Mesendoderm (in vitro differentiated cells): ENCODE measurements around the gene MPIG6B.

Experiments used
- DNase-seq: peaks from one replicate; pipeline ENCODE4 v3.0.0; 2013
- H2AK5ac ChIP-seq: 2 replicates; pipeline ENCODE4 v1.6.1; 2013; ENCODE audit warnings: low read length, inconsistent platforms
- H2BK120ac ChIP-seq: 2 replicates; pipeline ENCODE4 v1.6.1; 2013; ENCODE audit warnings: low read depth, mild to moderate bottlenecking, low read length, moderate library complexity, mixed read lengths
- H2BK15ac ChIP-seq: replicated peaks from 2 replicates; pipeline ENCODE4 v1.6.1; 2013; ENCODE audit warnings: low read depth, mild to moderate bottlenecking, moderate library complexity
- H2BK5ac ChIP-seq: 2 replicates; pipeline ENCODE4 v1.6.1; 2013; ENCODE audit warnings: low read length, inconsistent platforms
- H3K18ac ChIP-seq: 2 replicates; pipeline ENCODE4 v1.6.1; 2013; ENCODE audit warnings: mild to moderate bottlenecking, low read length, mixed read lengths
- H3K23ac ChIP-seq: one replicate; pipeline ENCODE4 v1.6.1; 2013; ENCODE audit warnings: low read length
- H3K27ac ChIP-seq: 2 replicates; pipeline ENCODE4 v1.5.1; 2013; ENCODE audit warnings: low read depth, mild to moderate bottlenecking, inconsistent platforms, low read length, moderate library complexity
- H3K27me3 ChIP-seq: 2 replicates; pipeline ENCODE4 v1.6.1; 2013; ENCODE audit warnings: low read length, control low read depth, mild to moderate bottlenecking, inconsistent platforms; ENCODE audit not compliant: insufficient read depth, poor library complexity
- H3K36me3 ChIP-seq: 2 replicates; pipeline ENCODE4 v1.6.1; 2013; ENCODE audit warnings: low read length, inconsistent platforms; ENCODE audit not compliant: control insufficient read depth, insufficient read depth
- H3K4ac ChIP-seq: one replicate; pipeline ENCODE4 v1.6.1; 2013; ENCODE audit warnings: low read depth, mild to moderate bottlenecking, low read length, moderate library complexity
- H3K4me1 ChIP-seq: 2 replicates; pipeline ENCODE4 v1.6.1; 2013; ENCODE audit warnings: low read depth, low read length, inconsistent platforms; ENCODE audit not compliant: control insufficient read depth
- H3K4me2 ChIP-seq: 2 replicates; pipeline ENCODE4 v1.6.1; 2013; ENCODE audit warnings: low read length
- H3K4me3 ChIP-seq: 2 replicates; pipeline ENCODE4 v1.5.1; 2013; ENCODE audit warnings: mild to moderate bottlenecking, low read length
- H3K56ac ChIP-seq: one replicate; pipeline ENCODE4 v1.6.1; 2013; ENCODE audit warnings: low read length
- H3K79me1 ChIP-seq: 2 replicates; pipeline ENCODE4 v1.6.1; 2013; ENCODE audit warnings: low read length, inconsistent platforms
- H3K79me2 ChIP-seq: 2 replicates; pipeline ENCODE4 v1.6.1; 2013; ENCODE audit warnings: mild to moderate bottlenecking, low read length; ENCODE audit not compliant: control insufficient read depth, insufficient read depth
- H3K9ac ChIP-seq: 2 replicates; pipeline ENCODE4 v1.6.1; 2013; ENCODE audit warnings: low read length, inconsistent platforms
- H4K5ac ChIP-seq: one replicate; pipeline ENCODE4 v1.6.1; 2013; ENCODE audit warnings: low read length
- H4K8ac ChIP-seq: one replicate; pipeline ENCODE4 v1.6.1; 2013; ENCODE audit warnings: low read depth, mild to moderate bottlenecking, control low read depth, low read length, moderate library complexity
- WGBS: extraction: QIAGEN DNeasy Blood & Tissue Kit; methylation state at CpG from one replicate; pipeline ENCODE4 v1.1.7; 2013; ENCODE audit warnings: low lambda C conversion rate, missing lambda C conversion rate; ENCODE audit not compliant: insufficient coverage; ENCODE audit errors: extremely low coverage; 5-methylcytosine and 5-hydroxymethylcytosine counted together

Gene MPIG6B

GRCh38 chr6:31727034-31727716 is 4.0 kb downstream of the MPIG6B start:
- peaks cover 10% of the 10 kb centered on the region for H3K79me1 ChIP-seq
- peaks cover 10% of the 10 kb centered on the region for H3K36me3 ChIP-seq

DNA sequence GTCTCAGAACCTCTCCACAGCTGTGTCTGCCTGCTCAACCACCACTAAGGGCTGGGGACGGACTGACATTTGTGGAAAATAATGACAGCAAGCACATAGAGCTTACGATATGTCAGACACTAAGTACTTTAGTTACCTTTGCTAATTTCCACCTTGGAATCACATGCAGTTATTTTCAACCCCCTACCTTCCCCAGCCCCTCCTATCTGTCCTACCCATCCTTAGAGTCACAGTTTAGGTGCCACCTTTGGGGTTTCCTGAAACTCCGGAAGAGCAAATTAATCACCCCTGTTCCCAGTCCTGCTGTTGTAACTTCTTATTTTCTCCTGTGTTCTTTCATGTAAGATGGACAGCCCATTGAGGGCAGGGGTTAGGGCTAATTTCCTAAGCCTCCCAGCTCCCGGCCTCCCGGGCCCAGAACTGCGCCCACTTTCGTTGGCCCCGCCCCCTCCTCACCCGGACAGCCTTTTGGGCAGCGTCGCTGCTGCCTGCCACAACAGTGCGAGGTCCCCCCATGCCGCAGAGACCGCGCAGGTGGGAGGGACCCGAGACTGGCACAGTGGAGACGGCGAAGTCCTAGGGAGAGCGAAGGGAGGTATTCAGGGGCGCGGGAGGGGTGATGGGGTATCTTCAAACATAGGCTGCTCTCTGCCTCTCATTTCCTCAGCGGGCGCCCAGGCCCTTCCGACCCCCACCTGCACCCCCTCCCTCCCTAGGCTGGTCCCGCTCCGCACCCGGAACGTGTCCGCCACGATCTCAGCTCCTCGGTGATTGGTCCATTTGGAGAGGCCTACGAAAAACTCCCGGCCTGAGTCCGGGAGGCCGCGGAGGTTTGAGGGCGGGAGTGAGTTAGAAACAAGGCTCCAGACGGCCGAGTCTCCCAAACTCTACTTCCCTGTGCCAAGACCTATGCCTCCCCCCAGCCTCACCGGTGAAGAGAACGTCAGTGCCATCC is 4.8 kb downstream of the MPIG6B start:
- Histone ChIP-seq H3K27ac (no peak overlapping the region), H3K4me2 (no peak overlapping the region), H3K56ac (peak overlapping the region; percentile 66), H2AK5ac (no peak overlapping the region), H3K9ac (peak overlapping the region; percentile 96), H3K4ac (no peak overlapping the region), H3K23ac (no peak overlapping the region), H2BK5ac (no peak overlapping the region), H3K27me3 (no peaks in the 10 kb centered on the region), H2BK15ac (no peak overlapping the region), H3K4me3 (no peak overlapping the region), H4K8ac (no peak overlapping the region), H3K18ac (no peak overlapping the region), H3K79me2 (peaks cover 4% of the 10 kb centered on the region), H3K36me3 (peaks cover 11% of the 10 kb centered on the region), H4K5ac (no peak overlapping the region), H3K4me1 (peaks cover 3% of the 10 kb centered on the region), H2BK120ac (no peak overlapping the region), H3K79me1 (peaks cover 10% of the 10 kb centered on the region)
- DNase-seq = no peak
- no CpG with 5 or more reads among the region's 41 CpGs for WGBS

More at GRCh38 chr6:31727034-31727716, 4.0 kb downstream of the MPIG6B start:
- Histone ChIP-seq H3K4me2 (no peak overlapping the region), H3K56ac (no peak overlapping the region), H2BK5ac (no peak overlapping the region), H2AK5ac (no peak overlapping the region), H3K79me2 (peaks cover 4% of the 10 kb centered on the region), H2BK15ac (no peak overlapping the region), H3K4ac (no peak overlapping the region), H3K27me3 (no peaks in the 10 kb centered on the region), H3K18ac (no peak overlapping the region), H4K5ac (no peak overlapping the region), H3K27ac (no peak overlapping the region), H4K8ac (no peak overlapping the region), H3K4me1 (peaks cover 3% of the 10 kb centered on the region), H3K9ac (no peak overlapping the region), H3K23ac (no peak overlapping the region), H3K4me3 (no peak overlapping the region), H2BK120ac (no peak overlapping the region)
- no CpG with 5 or more reads among the region's 7 CpGs for WGBS
- no peak for DNase-seq

- WGBS = no CpG with 5 or more reads among the region's 36 CpGs
- peaks cover 19% of the 10 kb centered on the region for H3K36me3 ChIP-seq
Measured at GRCh38 chr6:31728767-31729514, 5.8 kb downstream of the MPIG6B start, which contains the start of gene DDAH2. Gene DDAH2 (minus strand): TSS chr6:31729299. CDS start chr6:31729161, 138 bp downstream.

DNA sequence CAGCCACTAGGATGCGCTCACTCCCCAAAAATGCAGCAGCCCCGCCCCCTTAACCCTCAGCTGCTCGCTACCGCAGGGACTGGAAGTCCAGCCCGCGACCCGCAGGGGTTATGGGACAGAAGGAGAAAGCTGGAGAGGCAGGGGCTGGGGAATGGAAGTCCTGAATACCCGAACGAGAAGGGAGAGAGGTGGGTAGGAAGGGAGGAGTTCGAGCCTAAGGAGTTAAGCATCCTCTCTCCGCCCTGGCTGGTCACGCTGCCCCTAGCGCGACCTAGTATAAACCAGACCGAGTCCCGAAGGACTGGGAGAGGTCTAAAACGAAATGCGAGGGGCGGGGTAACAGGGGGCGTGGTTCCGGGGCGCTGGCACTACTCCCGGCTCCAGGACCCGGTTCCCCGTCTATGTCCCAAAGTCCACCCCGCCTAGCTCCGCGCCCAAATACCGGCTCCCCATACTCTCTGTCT is 6.4 kb downstream of the MPIG6B start:
- Histone ChIP-seq H3K23ac (peak overlapping the region; percentile 30), H3K4me3 (peak overlapping the region; percentile 90), H3K4ac (peak overlapping the region; percentile 70), H3K27me3 (no peaks in the 10 kb centered on the region), H3K36me3 (peaks cover 20% of the 10 kb centered on the region), H3K79me1 (peaks cover 21% of the 10 kb centered on the region), H2AK5ac (no peak overlapping the region), H2BK15ac (no peak overlapping the region), H3K4me2 (peak overlapping the region; percentile 74), H2BK120ac (peak overlapping the region; percentile 3), H3K56ac (peak overlapping the region; percentile 97), H3K4me1 (peaks cover 9% of the 10 kb centered on the region), H4K8ac (no peak overlapping the region), H3K27ac (peak overlapping the region; percentile 86), H3K18ac (peak overlapping the region; percentile 69), H3K9ac (peak overlapping the region; percentile 96), H4K5ac (no peak overlapping the region), H3K79me2 (peaks cover 15% of the 10 kb centered on the region), H2BK5ac (peak overlapping the region; percentile 86)
- WGBS = no CpG with 5 or more reads among the region's 29 CpGs
- peak; percentile 97 for DNase-seq

More at GRCh38 chr6:31728767-31729514, 5.8 kb downstream of the MPIG6B start, which contains the start of gene DDAH2:
- no peak within 1 kb of the TSS for H4K5ac ChIP-seq
- peaks cover 9% of the 10 kb centered on the region for H3K79me2 ChIP-seq
- H2AK5ac ChIP-seq = peak within 1 kb of the TSS; percentile 52
- H2BK120ac ChIP-seq = peak within 1 kb of the TSS; percentile 3
- H3K4me1 ChIP-seq = peaks cover 5% of the 10 kb centered on the region
- H3K79me1 ChIP-seq = peaks cover 17% of the 10 kb centered on the region
- H2BK5ac ChIP-seq = peak within 1 kb of the TSS; percentile 86
- no peaks in the 10 kb centered on the region for H3K27me3 ChIP-seq
- H4K8ac ChIP-seq = no peak within 1 kb of the TSS
- peak within 1 kb of the TSS; percentile 96 for H3K9ac ChIP-seq
- H3K18ac ChIP-seq = peak within 1 kb of the TSS; percentile 69
- peak within 1 kb of the TSS; percentile 97 for H3K56ac ChIP-seq
- H3K4ac ChIP-seq = peak within 1 kb of the TSS; percentile 70
- peak within 1 kb of the TSS; percentile 34 for H3K23ac ChIP-seq
- DNase-seq = no peak
- H3K27ac ChIP-seq = peak within 1 kb of the TSS; percentile 86
- peak within 1 kb of the TSS; percentile 90 for H3K4me3 ChIP-seq
- H3K4me2 ChIP-seq = peak within 1 kb of the TSS; percentile 74
- no peak within 1 kb of the TSS for H2BK15ac ChIP-seq

DNA sequence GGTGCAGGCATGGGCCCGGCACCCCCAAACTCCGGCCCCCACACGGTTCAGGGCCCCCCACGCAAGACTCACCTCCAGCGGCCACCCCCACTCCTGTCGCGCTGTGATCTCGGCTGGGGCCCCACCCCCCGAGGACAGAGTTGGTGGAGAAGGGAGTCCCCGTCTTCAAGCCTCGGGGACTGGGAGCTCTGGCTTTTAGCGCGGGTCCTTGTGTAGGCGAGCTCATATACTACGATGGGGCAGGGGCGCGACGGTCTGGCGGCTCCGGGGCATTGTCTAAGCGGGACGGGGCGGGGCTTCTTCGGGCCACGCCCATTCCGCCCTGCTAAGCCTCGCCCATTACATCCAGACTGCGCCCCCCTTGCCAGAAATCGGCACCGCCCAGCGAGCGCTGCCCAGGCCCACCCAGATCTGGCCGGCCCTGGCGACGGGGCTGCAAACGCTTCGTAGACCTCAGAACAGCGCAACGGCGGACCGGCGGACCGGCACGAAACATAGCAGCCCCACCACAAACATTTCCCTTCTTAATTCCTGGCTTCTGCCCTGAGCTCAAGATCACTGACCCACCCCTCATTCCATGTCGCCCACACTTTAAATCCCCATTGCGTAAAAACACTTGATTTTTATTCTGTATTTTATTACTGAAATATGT is 6.9 kb downstream of the MPIG6B start:
- DNase-seq = peak; percentile 94
- peak overlapping the region; percentile 3 for H2BK120ac ChIP-seq
- no peak overlapping the region for H4K5ac ChIP-seq
- peak overlapping the region; percentile 30 for H3K23ac ChIP-seq
- WGBS = no CpG with 5 or more reads among the region's 46 CpGs
- peak overlapping the region; percentile 96 for H3K9ac ChIP-seq
- H3K4me1 ChIP-seq = peaks cover 9% of the 10 kb centered on the region
- H2BK15ac ChIP-seq = no peak overlapping the region
- H2AK5ac ChIP-seq = no peak overlapping the region
- H3K4me3 ChIP-seq = peak overlapping the region; percentile 90
- peak overlapping the region; percentile 97 for H3K56ac ChIP-seq
- H3K79me1 ChIP-seq = peaks cover 21% of the 10 kb centered on the region
- peak overlapping the region; percentile 69 for H3K18ac ChIP-seq
- no peak overlapping the region for H4K8ac ChIP-seq
- H3K36me3 ChIP-seq = peaks cover 20% of the 10 kb centered on the region
- H3K27me3 ChIP-seq = no peaks in the 10 kb centered on the region
- H3K4ac ChIP-seq = peak overlapping the region; percentile 70
- peaks cover 20% of the 10 kb centered on the region for H3K79me2 ChIP-seq
- peak overlapping the region; percentile 86 for H2BK5ac ChIP-seq
- peak overlapping the region; percentile 37 for H3K4me2 ChIP-seq
- H3K27ac ChIP-seq = peak overlapping the region; percentile 86
